NCI-H1436 (cell line): ENCODE results near the gene ACSM2A.
"Not testable (repeated sequence)": the region's sequence is repeated elsewhere in the genome, so short reads cannot be mapped to it uniquely, and the experiment has no call there.

Source experiments
- DNase-seq: peaks from one replicate; lab custom pipeline; 2025; lab: John Stamatoyannopoulos, UW

ACSM2A gene, protein sequence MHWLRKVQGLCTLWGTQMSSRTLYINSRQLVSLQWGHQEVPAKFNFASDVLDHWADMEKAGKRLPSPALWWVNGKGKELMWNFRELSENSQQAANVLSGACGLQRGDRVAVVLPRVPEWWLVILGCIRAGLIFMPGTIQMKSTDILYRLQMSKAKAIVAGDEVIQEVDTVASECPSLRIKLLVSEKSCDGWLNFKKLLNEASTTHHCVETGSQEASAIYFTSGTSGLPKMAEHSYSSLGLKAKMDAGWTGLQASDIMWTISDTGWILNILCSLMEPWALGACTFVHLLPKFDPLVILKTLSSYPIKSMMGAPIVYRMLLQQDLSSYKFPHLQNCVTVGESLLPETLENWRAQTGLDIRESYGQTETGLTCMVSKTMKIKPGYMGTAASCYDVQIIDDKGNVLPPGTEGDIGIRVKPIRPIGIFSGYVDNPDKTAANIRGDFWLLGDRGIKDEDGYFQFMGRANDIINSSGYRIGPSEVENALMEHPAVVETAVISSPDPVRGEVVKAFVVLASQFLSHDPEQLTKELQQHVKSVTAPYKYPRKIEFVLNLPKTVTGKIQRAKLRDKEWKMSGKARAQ

DNA sequence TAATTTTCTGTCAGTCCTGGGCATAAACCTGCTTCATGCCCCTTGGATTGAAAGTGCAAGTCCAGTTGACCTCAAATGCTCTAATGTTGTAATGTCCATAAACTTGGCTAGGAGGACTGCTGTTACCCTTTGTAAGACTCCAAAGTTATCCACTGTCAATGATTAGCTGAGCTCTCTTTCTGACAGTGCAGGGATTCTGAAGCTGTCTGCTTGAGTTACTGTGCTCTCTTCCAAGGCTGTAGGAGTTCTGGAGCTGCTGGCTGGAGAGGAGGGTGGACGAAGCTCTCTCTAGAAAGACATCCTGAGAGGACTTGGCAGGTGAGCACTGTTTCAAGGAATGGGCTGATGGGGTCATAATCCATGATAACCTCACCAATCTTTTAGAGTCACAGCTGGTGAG, at the start of gene ACSM2A:
Gene ACSM2A (plus strand): TSS at position 158 of the 400 bp plus-strand sequence. CDS start 8,594 bp downstream, outside the sequence.
- DNase-seq, result not testable (repeated sequence)

DNA sequence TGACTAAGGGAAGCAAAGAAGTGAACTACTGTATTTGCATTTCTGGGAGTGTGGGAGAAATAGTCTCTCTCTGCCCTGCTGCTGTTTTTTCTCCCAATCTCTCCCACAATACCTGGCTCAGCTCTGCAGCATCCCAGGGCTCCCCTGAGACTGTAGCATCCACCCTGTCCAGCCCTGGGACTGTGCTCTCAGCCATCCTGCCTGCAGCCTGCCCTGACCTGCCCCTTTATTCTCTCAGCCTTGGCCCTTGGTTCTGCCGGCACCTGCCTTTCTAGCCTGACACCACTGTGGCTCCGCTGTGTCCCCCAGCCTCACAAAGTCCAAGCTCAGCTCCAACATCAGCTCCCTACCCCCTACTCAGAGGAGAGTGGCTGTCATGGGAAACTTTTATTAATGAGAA, 48.7 kb upstream of the ACSM2A start:
- no peak for DNase-seq

DNA sequence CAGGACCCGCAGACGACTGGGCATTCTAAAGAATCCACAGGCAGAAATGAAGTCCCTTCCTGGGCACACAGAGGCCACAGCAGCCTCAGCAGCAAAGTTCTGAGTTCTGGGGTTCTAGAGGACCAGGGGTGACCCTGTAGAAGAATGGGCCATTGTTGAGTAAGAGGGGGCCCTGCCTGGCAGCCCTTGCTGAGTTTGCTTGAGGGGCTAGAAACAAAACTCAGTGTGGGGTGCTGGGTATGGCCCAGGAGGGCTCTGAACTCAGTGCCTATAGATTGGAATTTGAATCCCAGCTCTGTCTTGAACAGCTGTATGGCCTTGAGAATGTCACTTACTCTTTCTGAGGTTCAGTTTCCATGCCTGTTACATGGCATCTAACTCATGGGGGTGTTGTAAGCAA, 46.7 kb upstream of the ACSM2A start, which contains the start of gene PDILT:
Gene PDILT (minus strand): TSS at position 101 of the 400 bp plus-strand sequence. CDS start 5,437 bp downstream, outside the sequence.
- no peak for DNase-seq

DNA sequence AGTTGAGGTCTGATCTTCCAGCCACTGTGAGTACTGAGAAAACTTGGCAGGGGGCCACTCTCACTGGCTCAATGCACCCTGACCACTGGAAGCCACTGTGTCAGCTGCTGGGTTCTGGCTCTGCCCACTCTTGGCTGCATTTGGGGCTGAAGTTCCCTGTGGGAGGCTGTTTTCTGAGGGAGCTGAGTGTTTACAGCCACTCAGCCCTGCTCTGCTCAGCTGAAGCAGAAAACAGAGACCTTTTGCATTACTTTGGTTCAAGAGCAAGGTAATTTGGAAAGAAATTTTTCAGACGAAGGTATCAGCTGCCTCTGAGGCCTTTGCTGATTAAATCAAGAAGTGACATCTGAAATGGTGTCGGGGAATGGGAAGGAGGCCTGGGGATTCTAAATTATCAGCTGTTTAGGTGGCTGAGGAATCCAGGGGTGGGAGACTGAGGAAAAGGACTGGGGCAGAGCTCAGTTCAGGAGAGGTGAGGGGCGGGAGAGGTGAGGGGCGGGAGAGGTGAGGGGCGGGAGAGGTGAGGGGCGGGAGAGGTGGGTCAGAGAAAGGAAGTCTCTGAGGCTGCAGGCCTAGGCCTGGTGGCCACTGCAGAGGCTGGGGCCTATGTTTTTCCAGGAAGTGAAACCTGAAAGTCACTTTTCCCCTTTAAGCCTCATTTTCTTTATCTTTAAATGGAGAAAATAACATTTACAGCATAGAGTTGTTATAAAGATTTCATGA, 41.8 kb upstream of the ACSM2A start, which contains the start of gene ACSM5:
Gene ACSM5 (plus strand): TSS at position 137 of the 723 bp plus-strand sequence. CDS start 1,951 bp downstream, outside the sequence.
- DNase-seq, result no peak

DNA sequence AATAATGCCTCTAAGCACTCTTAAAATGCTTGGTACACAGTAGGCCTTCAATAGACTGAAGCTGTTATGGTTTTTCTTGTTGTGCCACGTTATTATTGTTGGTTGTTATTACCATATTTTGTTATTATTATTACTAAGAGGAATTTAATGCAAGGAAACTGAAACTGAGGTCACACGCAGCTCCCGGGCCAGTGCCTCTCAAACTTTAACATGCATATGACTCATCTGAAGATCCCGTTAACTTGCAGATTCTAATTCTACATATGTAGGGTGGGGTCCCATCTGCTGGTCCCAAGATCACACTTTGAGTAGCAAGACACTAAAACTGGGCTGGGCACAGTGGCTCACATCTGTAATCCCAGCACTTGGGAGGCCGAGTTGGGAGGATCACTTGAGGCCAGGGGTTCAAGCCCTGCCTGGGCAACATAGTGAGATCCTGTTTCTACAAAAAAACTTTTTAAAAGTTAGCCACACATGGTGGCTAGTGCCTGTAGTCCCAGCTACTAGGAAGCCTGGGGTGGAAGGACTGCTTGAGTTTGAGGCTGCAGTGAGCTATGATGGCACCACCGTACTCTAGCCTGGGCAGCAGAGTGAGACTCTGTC, 41.1 kb upstream of the ACSM2A start:
- no peak for DNase-seq

DNA sequence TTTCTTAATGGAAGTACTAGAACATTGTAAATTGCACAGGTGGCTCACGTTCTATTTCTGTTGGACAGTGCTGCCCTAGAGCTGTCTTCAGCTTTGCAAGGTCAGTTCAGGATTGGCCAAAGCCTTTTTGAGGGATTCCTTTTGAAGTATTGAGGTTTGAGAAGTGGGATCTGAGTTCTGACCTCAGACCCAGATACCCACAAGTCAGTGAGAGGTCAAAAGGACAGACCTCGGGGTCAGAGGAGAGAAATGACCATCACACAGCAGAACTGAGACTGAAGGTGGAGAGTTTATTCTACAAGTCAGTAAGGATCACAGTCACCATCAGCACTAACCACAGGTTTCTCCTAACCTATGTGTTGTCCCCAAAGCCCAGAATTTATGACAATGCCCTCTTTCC, 40.3 kb upstream of the ACSM2A start:
- no peak for DNase-seq

DNA sequence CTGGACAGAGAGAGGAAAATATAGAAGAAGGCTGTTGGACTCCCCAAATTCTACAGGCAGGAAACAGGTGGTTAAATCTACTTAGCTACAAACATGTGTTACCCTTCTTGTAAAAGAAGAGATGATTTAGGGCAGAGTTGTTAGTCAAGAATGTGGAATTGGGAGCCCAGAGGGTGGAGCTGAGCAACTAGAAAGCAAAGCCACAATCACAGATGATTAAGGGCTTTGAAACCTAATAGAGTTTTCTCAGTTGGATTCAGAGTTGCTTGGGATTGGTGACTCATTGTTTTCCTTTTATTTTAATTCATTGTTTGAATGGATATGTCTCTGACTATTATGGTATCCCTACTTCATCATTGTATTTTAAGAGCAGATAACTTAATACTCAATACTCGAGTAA, 35.8 kb upstream of the ACSM2A start:
- no peak for DNase-seq

DNA sequence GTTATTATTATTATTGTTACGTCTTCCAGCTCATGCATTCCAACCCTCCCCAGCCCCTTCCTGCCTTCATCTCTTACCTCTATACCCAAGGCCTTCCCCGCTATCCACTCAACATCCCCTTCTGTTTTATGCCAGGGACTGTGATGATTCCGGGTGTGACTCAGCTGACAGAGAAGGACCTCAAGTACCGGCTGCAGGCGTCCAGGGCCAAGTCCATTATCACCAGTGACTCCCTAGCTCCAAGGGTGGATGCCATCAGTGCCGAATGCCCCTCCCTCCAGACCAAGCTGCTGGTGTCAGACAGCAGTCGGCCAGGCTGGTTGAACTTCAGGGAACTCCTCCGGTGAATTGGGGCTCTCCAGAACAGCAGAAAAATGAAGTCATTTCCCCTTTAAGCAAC, 32.2 kb upstream of the ACSM2A start:
- DNase-seq, result not testable (repeated sequence)

DNA sequence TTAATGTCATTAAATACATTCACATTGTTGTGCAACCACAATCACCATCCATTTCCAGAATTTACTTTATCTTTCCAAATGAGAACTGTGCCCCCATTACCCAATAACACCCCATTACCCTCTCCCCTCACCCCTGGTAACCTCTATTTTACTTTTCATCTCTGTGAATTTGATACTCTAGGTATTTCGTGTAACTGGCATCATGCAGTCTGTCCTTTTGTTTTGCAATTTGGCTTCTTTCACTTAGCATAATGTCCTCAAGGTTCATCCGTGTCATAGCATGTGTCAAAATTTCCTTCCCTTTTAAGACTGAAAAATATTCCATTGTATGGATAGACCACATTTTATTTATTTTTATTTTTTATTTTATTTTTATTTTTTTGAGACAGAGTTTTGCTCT, 29.6 kb upstream of the ACSM2A start:
- DNase-seq, result not testable (repeated sequence)

DNA sequence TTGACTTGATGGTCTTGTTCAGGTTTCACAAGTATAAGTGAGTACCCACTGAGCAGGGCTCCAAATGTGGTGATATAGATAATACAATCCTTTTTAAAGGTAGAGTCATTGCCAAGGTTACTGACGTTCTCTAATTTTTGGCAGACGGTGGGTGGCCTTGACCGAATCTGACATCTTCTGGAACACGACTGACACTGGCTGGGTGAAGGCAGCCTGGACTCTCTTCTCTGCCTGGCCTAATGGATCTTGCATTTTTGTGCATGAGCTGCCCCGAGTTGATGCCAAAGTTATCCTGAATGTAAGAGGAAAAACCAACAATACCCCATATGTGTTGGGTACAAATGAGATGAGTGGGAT, 27.6 kb upstream of the ACSM2A start:
- DNase-seq, result not testable (repeated sequence)

DNA sequence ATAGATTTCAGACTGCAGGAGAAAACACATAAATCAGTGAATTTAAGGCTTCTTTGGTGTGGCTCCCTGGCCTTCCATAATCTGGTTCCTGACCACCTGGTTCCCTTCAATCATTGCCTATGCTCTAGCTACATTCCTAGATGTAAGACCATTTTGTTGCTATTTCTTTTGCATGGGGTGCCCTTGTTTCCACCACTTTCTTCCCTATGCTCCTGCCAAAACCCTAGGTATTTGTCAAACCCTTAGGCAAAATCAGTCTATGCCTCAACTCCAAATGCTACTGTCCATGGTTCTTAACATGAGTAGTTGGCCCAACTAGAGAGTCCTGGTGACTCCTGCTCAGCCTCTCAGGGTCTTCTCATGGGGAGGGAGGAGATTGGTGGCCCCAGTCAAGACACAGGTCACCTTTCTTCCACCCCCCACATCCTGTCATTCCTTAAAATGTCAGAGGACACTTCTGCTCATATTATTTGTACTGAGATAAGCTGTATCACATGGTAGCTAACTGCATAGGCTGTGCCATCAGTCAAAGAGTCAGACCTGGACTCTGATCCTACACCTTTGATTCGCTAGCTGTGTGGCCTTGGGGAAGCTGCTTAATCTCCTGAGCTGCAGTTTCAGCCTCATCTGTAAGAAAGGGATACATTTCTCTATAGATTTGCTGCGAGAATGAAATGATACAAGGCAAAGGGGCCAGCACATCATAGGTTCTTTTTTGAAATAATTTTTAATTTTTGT, 27.0 kb upstream of the ACSM2A start:
- DNase-seq, result no peak

DNA sequence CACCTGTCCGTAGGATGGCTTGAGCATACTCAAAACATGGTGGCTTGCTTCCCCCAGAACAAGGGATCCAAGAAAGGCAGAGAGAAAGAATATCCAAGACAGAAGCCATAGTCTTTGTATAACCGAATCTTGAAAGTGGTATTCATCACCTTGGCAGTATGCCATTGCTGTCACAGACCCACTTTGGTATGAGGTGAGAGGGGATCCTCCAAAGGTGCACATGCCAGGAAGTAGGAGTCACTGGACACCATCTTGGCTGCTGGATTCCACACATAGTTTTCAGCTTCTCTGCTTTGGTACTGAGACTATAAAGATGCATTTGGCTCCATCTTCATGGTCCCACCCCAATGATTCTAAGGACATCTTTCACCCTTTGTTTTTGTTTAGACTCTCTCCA, 23.9 kb upstream of the ACSM2A start:
- not testable (repeated sequence) for DNase-seq

DNA sequence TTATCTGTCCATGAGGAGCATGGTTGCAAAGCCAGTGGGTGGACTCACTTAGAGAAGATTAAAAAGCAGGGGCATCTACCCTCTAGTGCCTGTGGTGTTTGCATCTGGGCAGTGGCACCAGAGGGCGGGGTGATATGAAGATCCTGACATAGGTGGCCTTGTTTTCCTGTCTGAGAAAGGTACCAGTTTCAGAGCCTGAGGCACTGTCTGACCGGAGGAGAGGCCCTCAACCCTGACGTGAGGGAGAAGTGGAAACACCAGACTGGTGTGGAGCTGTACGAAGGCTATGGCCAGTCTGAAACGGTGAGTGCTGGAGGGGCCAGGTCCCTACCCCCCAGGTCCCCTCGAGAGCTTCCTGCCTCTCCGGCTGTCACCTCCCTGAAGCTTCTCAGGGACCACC, 21.8 kb upstream of the ACSM2A start:
- DNase-seq, result not testable (repeated sequence)

DNA sequence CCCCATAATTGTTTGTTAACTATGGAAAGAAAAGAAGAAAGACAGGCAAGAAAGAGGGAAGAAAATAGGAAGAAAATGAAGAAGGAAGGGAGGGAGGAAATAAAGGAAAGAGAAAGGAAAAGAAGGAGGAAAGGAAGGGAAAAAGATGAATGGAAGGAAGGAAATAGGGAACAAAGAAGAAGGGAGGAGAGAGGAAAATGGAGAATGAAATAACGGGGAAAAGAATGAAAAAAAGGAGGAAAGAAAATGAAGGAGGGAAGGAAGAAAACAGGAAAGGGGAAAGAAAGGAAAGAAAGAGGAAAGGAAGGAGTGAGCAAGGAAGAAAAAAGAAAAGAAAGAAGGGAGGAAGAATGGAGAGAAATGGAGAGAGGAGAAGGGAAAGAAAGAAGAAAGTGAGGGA, 20.8 kb upstream of the ACSM2A start:
- not testable (repeated sequence) for DNase-seq

DNA sequence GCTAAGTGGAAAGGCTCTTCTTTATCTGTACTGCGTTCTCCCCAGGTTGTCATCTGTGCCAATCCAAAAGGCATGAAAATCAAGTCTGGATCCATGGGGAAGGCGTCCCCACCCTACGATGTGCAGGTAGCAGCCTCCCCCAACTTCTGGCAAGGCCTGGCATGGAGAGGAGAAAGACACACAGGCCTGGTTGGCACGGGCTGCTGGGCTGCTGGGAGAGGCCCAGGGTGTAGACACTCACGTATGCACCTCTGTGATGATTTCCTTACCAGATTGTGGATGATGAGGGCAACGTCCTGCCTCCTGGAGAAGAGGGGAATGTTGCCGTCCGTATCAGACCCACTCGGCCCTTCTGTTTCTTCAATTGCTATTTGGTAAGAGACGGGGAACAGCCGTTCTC, 20.4 kb upstream of the ACSM2A start:
- DNase-seq, result no peak

DNA sequence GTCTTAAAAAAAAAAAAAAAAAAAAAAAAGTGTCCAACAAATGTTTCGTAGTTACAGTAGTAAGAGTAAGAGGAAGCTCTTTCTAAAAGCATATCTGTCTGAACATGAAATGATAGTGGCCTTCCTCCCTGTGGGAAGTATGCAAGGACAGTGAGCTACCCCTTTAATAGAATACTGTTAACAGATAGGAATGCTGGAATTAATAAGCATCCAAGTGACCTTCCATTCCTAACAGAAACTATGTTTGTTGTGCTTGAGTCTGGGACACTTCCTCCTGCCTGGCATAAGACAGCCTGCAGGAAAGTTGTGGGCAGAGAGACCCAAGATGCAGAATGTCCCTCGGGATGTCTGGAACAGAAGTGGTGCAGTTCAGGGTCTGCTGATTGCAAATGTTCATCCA, 12.4 kb upstream of the ACSM2A start:
- DNase-seq, result not testable (repeated sequence)

DNA sequence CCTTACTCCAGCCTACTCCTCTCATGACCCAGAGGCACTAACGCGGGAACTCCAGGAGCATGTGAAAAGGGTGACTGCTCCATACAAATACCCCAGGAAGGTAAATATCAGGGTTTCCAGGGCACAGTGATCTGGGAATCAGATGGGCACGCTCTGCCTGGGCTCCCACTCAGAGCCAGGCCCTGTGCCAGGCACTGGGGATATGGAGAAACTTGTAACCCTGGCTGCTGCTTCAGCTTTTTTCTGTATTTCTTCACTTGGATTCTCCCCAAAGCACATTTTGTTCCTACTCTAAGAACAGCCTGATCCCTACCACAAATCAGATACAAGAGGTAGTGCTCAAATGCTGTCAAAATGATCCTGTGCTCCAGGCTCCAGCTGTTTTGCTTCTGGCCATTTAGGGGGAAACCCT, 11.5 kb upstream of the ACSM2A start:
- not testable (repeated sequence) for DNase-seq

DNA sequence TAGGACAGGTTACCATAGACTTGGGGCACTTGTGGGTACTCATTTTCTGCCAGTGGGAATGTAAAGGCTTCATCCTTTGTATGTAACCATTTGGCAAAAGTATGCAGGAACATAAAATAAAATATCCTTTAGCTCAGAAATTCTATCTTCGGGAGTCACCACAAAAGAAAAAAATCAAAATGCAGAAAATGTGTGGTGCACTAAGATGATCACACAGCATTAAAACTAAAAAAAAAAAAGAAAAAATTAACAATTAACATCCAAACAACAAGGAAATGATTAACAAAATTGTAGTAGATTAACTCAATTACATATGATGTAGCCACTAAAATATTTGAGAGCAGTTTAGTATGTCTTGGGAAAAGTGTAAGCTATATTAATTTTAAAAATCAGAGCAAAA, 10.6 kb upstream of the ACSM2A start:
- not testable (repeated sequence) for DNase-seq

DNA sequence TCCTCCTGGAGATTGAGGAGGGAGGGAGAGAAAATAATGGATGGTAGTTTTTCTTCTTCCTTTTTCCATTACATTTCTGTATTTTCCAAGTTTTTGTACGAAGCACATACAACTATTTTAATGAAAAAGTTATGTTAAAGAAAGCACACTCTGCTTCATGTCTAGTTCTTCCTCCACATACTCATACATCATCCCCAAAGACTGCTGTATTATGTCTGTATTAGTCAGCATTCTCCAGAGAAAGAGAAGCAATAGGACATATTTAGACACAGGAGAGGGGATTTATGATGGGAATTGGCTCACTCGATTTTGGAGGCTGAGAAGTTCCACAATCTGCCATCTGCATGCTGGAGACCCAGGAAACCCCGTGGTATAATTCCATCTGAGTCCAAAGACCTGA, 10.1 kb upstream of the ACSM2A start:
- no peak for DNase-seq

DNA sequence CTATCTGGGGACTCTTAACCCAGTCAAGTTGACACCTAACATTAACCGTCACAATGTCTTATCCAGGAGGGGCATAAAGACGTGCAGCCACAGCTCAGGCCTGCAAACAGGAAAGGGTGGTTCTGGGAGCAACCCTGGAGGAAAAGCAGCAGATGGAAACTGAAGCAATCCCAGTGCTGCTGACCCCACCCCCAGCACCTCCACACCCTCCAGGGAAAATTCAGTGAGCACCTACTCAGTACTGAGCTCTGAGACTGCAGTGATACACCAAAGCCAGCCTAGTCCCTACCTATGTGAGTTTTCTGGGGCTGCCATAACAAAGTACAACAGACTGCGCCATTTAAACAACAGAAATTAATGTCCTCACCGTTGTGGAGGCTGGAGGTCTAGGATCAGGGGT, 9.5 kb upstream of the ACSM2A start:
- not testable (repeated sequence) for DNase-seq

DNA sequence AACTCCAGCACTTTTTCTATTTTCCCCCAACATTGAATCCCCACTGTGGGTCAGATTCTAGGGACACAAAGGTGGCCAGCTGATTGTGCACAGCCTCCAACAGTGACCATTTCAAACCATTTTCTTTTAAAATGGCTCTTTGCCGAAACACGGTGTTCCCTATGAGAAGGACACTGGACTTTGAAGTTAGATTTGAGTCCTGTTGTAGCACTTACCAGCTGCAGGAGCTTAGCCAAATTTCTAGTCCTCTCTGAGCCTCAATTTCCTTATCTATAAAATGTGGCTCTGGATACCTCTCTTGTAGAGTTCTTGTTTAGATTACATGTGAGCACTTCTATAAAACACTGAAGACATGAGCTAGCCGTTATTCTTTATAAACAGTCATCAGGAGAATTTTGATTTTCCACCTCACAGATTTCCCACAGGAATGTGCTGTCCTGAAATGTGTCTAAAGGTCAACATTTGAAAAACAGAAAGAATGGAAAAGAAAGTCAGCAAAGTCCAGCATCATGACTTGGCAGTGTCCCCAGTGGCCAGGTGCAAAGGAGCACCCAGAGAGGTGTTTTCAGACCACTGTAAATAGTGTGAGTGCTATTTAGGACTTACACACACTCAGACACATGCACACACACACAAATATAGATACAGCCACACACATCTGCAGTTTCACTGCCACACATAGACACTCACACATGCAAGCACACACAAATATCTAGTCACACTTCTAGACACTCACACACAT, 4.5 kb upstream of the ACSM2A start:
- DNase-seq, result not testable (repeated sequence)
